Head of caudate nucleus (tissue), 42 donors: Measurements from ENCODE around the gene ARHGAP21.
A peak's percentile ranks its signal among the peaks of the same experiment; 100 is the strongest.
"Not testable (repeated sequence)": the region's sequence is repeated elsewhere in the genome, so short reads cannot be mapped to it uniquely, and the experiment has no call there.

Experiments
- DNase-seq, 42 donors: peaks; one replicate each; pipeline versions ENCODE4 v3.0.0 to v3.0.0-alpha.2; 2020 to 2021; ENCODE audit warnings: mixed read lengths in 7 of 42
- intact Hi-C: fragments of 100-400 bp; cut with DNase I; formaldehyde crosslinking; loops from one replicate; pipeline ENCODE4 v1.15.0; 2022

Gene ARHGAP21

DNA sequence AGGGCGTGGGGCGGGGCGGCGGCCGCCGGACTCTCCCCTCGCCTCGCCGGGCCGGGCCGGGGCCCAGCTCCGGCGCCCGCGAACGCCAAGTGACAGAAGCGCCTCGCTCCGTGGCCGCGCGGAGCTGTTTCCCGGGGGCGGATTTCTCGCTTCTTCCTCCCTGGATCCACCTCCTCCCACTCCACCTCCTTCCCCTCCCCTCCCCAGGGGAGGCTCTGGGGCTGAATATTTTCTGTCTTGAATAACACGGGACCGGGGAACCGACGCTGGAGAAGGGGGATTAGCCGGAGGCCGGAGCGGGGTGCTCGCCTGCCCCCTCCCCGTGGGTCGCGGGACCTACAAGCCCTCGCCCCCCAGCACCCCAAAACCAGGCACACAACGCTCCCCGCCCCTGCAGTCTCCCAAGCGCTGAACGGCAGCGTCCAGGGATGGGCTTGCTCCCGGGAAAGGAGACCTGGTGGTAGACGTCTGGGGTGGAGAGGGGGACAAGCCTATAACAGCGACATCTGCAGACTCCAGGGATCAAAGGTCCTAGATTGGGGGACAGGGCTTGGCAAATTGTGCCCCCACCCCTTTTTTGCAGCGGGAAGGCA is at the start of gene ARHGAP21:
ARHGAP21 (minus strand) TSS at position 100 of the 593 bp plus-strand sequence. CDS start 1,988 bp downstream, outside the sequence.
- intact Hi-C loops: loop anchor here (5.0 to 10.0 kb wide), 4 partner anchors 79 to 293 kb away; partner anchors contain the start of genes ENKUR, PRTFDC1 and THNSL1
- DNase-seq: peak; percentile 48 to 91 (median 80)

DNA sequence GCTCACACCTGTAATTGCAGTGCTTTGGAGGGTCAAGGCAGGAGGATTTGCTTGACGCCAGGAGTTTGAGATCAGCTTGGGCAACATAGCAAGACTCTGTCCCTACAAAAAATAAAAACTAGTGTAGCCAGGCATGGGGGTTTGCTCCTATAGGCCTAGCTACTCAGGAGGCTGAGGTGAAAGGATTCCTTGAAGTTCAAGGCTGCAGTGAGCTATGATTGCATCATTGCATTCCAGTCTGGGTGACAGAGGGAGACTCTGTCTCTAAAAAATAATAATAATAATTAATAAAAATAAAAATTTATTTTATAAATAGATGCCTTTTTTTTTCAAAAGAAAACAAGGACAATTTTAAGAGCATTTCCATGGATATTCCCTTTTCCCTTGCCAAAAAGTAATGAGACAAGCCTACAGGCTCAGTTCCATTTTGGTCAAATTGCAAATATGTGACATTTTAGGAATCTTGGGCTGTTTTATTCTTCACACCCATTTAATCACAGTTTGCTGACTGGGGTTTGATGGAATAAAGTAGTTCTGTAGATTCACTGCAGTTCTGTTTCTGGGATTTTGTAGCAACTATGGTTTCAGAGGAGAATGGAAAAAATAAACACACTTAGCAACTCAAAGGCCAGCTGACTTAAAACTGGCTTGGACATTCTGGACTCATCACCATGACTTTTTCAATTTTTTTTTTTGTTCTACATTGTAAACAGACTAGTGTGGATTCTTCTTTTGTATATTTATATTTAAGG is 48.4 kb upstream of the ARHGAP21 start:
- no peak for DNase-seq
- intact Hi-C loops: no loop called here

DNA sequence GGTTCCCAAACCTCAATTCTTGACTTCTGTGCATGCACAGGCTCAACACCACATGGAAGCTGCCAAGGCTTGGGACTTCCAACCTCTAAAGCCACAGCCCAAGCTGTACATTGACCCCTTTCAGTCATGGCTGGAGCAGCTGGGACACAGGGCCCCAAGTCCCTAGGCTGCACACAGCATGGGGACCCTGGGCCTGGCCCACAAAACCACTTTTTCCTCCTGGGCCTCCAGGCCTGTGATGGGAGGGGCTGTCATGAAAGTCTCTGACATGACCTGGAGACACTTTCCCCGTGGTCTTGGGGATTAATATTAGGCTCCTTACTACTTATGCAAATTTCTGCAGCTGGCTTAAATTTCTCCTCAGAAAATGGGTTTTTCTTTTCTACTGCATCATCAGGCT is 41.3 kb upstream of the ARHGAP21 start:
- intact Hi-C loops, DNase-seq: not testable (repeated sequence)

DNA sequence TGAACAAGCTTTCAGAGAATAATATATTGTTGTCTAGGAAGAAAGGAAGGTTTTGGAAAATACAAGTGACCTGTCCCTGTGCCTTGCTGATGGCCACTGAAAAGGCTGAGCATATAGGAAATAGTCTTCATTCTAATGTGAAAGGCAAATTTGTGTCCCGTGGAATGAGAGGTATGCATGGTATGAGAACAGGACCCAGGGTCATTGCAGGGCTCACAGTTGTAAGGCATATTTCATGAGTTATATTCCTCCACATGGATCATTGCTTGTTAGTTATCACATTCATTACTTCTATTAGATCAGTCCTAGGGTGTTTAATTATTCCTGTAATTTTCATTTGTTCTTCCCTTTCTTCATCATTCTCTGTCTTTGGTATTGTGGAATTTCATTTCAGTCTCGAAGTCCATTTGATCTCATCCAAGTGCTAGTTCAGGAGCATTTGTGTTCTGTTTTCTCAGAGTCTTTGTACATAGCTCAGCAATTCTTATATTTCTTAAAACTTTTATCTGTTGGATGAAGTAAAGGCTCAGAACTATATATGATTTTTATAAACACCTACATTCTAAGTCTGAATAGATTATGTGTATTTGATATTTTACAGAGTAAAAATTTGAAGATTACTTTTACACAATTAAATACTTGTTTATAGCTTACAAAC is 39.4 kb upstream of the ARHGAP21 start:
- DNase-seq: no peak
- intact Hi-C loops: no loop called here

DNA sequence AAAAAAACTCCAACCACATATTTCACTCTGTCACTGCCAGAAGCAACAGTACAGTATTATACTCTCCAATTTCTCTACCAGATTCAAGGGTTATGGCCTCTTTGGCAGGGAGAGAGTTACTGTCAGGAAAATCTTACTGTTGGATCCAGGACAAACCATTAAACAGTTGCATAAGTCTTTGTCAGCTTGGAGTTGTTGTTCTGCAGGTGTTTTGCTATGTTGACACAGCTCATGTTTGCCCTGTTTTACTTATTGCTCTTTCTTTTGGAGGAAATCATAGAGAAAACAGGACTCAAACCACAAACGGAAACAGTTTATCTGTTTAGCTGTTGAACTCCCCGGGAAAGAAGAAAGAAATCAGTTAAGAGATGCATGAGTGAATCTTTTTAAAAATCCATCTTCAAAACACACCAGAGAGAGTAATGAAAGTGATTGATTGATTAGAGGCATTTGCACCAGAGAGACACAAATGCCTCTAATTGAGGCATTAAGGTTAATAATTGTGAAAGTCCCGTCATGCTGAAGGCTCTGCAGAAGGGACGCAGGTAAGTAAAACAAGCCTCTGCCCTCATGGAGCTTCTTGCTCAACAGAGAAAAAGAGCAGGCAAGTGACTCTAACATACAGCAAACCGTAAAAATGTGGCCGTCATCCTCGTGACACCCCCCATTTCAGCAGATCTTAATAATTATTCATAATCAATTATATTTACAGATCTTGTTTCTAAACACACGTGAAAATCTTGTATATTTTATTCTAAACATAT is 38.7 kb upstream of the ARHGAP21 start:
- DNase-seq: no peak
- intact Hi-C loops: no loop called here

DNA sequence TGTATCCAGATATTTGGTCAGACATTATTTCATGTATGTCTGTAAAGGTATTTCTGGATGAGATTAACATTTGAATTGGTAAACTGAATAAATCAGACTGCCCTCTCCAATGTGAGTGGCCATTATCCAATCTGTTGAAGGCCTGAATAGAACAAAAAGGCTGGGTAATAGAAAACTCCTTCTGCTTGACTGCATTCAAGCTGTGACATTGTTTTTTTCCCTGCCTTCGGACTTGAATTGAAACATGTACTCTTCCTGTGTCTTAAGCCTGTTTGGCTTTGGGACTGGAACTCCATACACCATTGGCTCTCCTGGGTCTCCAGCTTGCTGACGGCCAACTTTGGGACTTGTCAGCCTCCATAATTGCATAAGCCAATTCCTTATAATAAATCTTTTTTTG is 36.0 kb upstream of the ARHGAP21 start:
- intact Hi-C loops: no loop called here
- DNase-seq: no peak

DNA sequence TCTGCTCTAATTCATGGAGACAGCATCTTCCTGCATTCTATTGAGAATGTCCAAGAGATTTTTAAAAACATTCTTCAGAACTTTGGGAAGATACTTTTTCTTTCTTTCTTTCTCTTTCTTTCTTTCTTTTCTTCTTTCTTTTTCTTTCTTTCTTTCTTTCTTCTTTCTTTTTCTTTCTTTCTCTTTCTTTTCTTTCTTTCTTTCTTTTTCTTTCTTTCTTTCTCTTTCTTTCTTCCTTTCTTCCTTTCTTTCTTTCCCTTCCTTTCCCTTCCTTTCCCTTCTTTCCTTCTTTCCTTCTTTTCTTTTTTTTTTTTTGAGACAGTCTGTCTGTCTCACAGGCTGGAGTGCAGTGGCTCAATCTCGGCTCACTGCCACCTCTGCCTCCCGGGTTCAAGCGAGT is 34.6 kb upstream of the ARHGAP21 start:
- DNase-seq, intact Hi-C loops: not testable (repeated sequence)

DNA sequence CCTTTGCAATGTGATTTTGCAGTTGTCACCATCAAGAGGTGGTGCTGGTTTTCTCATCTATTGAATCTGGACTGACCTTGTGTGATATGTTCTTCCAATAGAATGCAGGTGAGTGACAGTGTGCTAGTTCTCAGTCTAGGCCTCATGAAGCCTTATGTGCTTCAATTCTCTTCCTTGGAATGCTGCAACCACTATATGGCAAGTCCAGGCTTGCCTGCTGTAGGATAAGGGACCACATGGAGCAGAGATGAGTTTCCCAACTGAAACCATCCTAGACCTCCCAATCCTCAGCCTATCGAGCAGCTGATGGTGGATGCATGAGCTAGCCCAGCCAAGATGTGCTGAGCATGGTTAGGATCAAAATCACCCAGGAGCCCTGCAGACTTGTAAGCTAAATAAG is 32.6 kb upstream of the ARHGAP21 start:
- no peak for DNase-seq
- intact Hi-C loops: no loop called here

DNA sequence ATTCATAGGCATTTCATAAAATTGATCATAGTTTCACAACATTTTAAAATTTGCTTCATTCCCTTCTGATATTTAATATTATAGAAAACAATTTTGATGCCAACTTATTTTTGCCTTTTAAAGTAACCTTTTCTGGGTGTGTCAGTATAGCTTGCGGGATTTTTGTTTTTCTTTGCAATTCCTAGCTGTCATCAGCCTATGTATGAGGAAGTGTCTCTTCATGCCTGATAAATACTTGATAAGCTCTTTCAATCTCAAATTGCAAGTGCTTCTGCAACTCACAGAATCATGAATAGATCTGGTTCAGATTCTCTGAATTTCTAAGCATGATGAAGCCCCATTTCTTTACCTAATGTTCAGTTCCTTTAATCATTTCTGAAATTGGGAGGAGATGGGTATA is 28.0 kb upstream of the ARHGAP21 start:
- intact Hi-C loops: no loop called here
- DNase-seq: no peak

DNA sequence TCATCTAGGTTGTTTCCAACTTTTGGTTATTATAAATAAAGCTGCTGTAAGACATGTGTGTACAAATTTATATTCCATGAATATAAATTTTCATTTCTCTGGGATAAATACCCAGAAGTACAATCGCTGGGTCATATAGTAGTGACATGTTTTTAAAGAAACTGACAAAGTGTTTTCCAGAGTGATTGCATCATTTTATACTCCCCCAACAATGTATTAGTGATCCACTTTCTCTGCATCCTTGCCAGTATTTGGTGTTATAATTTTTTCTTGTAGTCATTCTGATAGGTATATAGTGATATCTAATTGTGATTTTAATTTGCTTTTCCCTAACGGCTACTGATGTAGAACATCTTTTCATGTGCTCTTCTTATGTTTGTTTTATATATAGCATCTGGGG is 27.0 kb upstream of the ARHGAP21 start:
- intact Hi-C loops: no loop called here
- no peak for DNase-seq

DNA sequence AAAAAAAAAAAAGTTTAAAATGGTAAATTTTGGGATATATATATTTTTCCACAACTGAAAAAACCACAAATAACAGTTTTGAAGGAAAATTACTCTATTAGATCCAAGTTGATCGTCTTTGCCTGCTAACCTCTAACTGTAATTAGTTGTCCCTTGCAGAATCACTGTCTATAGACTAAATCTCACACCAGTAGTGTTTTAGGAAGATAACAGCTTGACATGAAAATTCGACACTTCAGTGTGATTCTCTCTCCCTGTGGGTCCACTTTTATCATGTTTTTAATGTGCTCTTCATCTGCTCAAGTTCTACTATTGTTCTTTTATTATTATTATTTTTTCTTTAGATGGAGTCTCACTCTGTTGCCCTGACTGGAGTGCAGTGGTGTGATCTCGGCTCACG is 24.5 kb upstream of the ARHGAP21 start:
- intact Hi-C loops: no loop called here

DNA sequence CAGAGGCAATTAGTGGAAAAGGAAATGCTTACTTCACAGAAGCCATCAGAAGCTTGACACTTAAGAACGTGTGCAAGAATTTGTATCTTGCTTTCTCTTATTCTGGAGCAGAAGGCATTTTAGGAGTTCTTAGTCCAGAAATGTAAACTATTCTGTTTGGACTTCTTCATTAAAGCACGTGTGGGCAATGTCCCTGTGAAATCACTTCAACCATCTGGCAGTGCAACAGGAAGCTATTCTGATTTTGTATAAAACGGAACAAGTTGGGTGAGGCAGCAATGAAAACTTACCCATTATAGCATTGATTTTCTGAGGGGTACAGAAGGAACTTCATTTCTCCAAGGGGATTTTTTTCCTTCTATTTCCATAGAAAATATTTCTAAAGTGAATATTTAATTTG is 21.3 kb upstream of the ARHGAP21 start:
- intact Hi-C loops: no loop called here
- DNase-seq: no peak

More for the DNA sequence above, 24.5 kb upstream of the ARHGAP21 start:
- no peak for DNase-seq

DNA sequence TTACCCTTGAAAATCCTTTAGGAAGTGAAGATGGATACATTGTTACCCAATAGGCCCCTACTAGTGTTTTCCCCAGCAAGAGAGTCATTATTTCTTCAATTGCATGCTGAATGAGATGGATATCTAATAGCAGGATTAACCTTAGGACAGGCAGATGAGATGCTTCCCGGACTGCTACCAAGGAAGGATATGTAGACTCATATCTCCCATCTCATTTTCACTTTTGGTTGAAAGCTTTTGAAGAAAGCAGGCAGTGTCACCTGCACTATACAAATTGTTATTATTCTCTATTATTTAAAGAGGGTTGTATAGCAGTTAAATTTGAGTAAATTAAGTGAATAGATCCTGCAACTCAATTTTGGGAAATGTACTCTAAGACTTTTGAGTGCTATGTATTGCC is 17.0 kb upstream of the ARHGAP21 start:
- intact Hi-C loops: no loop called here
- DNase-seq: no peak

DNA sequence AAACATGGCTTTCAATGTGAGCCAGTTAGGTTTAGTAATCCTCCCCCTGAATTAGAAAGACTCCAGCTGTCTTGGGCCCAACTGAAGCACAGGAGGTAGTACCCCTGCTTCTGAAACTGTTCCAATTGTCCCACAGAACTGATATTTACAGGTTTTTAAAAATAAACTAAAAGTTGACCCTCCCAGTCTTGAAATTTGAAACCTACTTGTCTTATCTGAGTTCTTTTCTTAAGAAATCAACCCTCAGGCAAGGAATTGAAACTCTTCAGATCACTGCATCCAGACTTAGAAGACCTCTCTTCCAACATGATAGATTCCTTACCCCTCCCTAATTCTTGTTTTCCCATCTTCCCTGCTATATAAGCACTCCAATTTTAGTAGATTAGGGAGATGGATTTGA is 13.3 kb upstream of the ARHGAP21 start:
- peak in 1 of 42 donors; percentile 20 for DNase-seq
- intact Hi-C loops: no loop called here

DNA sequence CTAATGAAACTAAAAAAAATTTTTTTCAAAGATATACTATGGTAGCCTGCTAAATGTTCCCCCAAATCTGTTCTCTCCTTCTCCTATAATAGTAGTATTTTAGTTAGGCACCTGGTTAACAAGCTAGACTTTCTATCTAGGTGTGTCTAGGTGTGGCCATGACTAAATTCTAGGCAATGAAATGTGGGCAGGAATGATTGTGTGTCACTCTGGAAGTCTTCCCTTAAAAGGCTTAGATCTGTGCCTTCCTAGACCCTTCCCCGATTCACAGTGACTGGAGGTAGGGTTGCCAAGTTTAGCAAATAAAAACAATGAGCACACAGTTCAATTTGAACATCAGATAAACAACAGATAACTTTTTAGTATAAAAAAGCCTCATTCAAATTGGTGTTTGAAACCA is 8.3 kb upstream of the ARHGAP21 start:
- DNase-seq: peak in 1 of 42 donors; percentile 4
- intact Hi-C loops: no loop called here

DNA sequence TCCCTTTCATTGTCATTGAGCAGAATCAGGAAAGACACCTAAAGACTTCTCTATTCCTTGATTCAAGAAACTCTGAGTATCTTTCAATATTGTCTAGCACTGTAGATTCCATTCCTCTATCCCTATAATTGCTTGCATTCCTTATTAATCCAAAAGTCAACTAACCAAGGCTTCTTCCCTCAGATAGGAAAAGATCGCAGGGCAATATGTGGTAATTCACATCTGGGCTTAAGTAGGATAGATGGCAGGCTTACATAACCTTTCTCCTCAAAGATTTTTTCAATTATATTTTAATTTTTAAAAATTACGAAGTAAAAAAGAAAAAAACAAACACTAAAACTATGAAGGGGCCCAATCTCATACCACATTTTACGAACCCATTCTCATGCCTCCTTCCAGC is 7.1 kb upstream of the ARHGAP21 start:
- intact Hi-C loops: no loop called here

DNA sequence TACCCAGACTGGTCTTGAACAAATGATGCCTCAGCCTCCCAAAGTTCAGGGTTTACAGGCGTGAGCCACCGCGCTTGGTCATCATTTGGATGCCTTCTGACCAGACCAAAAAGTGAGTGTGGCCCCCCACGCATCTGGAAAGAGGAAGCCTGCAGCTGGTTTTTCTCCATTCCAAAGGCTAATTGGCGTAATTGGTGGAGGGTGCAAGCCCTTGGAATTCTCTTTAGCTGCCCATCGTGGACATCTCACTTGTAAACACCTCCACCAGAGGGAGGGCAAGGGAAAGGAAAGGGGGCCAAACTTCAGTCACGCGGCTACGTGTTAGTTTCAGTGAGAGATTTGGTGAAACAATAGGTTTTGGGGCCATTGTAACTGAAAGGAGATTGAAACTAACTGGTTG is 4.1 kb upstream of the ARHGAP21 start:
- intact Hi-C loops: loop anchor here (10.0 kb wide), 2 partner anchors 77 to 83 kb away; no protein-coding TSS in a partner anchor

More for the DNA sequence above, 7.1 kb upstream of the ARHGAP21 start:
- DNase-seq: peak in 1 of 42 donors; percentile 10

DNA sequence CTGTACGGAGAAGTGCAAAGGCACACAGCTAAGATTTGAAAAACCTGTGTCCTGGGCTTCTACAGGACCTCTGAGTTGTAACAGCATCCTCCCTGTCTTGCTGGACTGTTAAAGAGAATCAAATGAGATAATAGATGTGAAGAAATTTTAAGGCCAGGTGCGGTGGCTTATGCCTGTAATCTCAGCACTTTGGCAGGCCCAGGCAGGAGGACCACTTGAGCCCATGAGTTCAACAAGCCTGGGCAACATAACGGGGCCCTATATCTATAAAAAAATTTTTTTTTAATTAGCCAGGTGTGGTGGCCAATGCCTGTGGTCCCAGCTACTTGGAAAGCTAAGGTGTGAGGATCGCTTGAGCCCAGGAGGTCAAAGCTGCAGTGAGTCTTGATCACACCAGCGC is 2.9 kb upstream of the ARHGAP21 start:
- intact Hi-C loops: loop anchor here (10.0 kb wide), 2 partner anchors 78 to 82 kb away; no protein-coding TSS in a partner anchor
- peak in 1 of 42 donors; percentile 25 for DNase-seq

More for the DNA sequence above, 4.1 kb upstream of the ARHGAP21 start:
- DNase-seq: peak in 1 of 42 donors; percentile 52

DNA sequence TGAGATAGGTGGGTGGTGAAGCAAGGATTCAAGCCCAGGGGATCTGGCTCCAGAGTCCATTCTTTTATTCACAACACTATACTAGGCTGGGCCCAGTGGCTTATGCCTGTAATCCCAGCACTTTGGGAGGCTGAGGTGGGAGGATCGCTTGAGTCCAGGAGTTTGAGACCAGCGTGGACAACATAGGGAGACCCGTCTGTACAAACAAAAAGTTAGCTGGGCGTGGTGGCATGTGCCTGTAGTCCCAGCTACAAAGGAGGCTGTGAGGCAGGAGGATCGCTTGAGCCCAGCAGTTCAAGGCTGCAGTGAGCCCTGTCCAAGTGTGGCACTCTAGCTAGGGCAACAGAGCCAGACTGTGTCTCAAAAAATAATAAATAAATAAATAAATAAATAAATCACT is 2.3 kb upstream of the ARHGAP21 start:
- intact Hi-C loops: loop anchor here (10.0 kb wide), 2 partner anchors 79 to 81 kb away; no protein-coding TSS in a partner anchor
- DNase-seq: peak in 1 of 42 donors; percentile 41
